ENCODE results near the gene INTS14. TPM values are rescaled to one million over a fixed set of nuclear protein-coding genes. Genes with fewer than 3 reads are reported as not detected.

INTS14 gene
- total RNA-seq, 1 experiment from 2014 or later, result 28.3 TPM

DNA sequence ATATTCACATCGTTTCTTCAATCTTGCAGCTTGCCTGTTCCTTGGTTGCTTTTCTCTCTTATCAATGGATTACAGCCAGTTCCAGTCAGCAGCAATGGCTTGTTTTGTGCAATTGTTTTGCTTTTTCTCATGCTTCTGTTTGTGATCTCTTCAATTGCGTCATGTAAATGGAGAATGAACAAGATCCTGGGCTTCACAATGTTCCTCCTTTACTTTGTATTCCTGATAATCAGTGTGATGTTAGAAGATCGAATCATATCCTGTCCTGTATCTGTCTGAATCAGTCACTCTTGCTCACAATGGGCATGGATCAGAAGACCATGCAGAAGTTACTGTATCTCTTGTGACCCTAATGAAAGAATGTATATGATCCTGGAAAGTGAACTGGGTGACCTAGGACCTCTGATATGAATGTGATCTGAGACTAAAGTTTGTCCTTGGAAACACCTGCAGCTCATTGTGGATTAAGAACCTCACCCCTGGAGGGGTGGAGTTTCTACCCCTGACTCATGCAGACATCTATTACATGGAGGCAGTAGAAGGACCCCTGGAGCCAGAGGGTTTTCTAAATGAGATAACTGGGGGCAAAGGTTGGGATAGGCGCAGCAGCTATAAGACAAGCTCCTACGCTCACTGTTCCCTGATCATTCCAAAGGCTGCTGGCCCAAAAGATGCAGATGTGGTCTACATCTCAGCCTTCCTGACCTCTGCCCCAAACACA, 43.0 kb upstream of the INTS14 start (continued):
- TF ChIP-seq ERG (CRISPR knock-in tag; IDR thresholded peaks at IDR 0.05) (no peak), MYBL2 (CRISPR knock-in tag; IDR thresholded peaks at IDR 0.05) (no peak), MXD4 (CRISPR knock-in tag; IDR thresholded peaks at IDR 0.05; ENCODE audit: borderline replicate concordance) (no peak), ELF4 (CRISPR knock-in tag; IDR thresholded peaks at IDR 0.05; ENCODE audit: low read depth) (no peak)
- TF ChIP-seq, protein P1, sequence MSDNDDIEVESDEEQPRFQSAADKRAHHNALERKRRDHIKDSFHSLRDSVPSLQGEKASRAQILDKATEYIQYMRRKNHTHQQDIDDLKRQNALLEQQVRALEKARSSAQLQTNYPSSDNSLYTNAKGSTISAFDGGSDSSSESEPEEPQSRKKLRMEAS (CRISPR knock-in tag; IDR thresholded peaks at IDR 0.05), result no peak
- TF ChIP-seq, protein P2, sequence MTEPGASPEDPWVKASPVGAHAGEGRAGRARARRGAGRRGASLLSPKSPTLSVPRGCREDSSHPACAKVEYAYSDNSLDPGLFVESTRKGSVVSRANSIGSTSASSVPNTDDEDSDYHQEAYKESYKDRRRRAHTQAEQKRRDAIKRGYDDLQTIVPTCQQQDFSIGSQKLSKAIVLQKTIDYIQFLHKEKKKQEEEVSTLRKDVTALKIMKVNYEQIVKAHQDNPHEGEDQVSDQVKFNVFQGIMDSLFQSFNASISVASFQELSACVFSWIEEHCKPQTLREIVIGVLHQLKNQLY (CRISPR knock-in tag; IDR thresholded peaks at IDR 0.05), result no peak

DNA sequence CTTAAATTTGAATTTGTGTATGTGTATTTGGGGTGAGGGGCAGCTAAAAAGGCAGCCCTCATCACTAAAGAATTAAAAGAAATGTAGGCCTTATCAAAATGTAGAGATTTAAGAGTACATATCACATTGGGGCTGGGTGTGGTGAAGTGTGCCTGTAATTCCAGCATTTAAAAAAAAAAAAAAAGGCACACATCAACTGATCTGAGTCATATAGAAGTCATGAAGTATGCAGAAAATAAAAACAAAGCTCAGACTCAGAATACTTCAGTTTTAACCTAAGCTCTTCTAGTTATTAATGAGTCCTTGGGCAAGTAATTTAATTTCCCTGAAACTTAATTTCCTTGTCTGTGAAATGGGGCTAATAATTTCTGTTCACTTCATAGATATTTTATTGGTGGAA, 42.4 kb upstream of the INTS14 start:
- Mint-ChIP-seq H3K4me3 (no peak overlapping the region), H3K27ac (no peak overlapping the region), H3K4me1 (peaks cover 6% of the 10 kb centered on the region; the same call in 1 of the 2 replicates), H3K9me3 (no peaks in the 10 kb centered on the region), H3K27me3 (ENCODE audit: low read depth) (no peaks in the 10 kb centered on the region; the same call in 1 of the 2 replicates), H3K36me3 (no peaks in the 10 kb centered on the region)
- no peak for ATAC-seq
- ChIA-PET CTCF (interaction anchor here (1.2 kb wide), 1 partner anchor 16 kb away, joined by 3 read pairs; no protein-coding TSS in a partner anchor), POLR2A (no interaction called here)
- DNase-seq (ENCODE audit: low spot score), result no peak
- TF ChIP-seq GTF2I (CRISPR knock-in tag; conservative IDR thresholded peaks at IDR 0.05) (no peak), EMX1 (CRISPR knock-in tag; IDR thresholded peaks at IDR 0.05) (no peak), ZNF317 (CRISPR knock-in tag; IDR thresholded peaks at IDR 0.05; ENCODE audit: borderline replicate concordance, low read depth) (no peak), ZNF532 (CRISPR knock-in tag; IDR thresholded peaks at IDR 0.05; ENCODE audit: borderline replicate concordance) (no peak), USF1 (CRISPR knock-in tag; IDR thresholded peaks at IDR 0.05) (no peak), NFATC4 (CRISPR knock-in tag; IDR thresholded peaks at IDR 0.05) (no peak), MYBL2 (CRISPR knock-in tag; IDR thresholded peaks at IDR 0.05) (no peak), RORB (CRISPR knock-in tag; IDR thresholded peaks at IDR 0.05) (no peak), NFYB (CRISPR knock-in tag; conservative IDR thresholded peaks at IDR 0.05; ENCODE audit: low read depth) (no peak), TP53 (CRISPR knock-in tag; IDR thresholded peaks at IDR 0.05) (no peak)
- TF ChIP-seq, protein P3, sequence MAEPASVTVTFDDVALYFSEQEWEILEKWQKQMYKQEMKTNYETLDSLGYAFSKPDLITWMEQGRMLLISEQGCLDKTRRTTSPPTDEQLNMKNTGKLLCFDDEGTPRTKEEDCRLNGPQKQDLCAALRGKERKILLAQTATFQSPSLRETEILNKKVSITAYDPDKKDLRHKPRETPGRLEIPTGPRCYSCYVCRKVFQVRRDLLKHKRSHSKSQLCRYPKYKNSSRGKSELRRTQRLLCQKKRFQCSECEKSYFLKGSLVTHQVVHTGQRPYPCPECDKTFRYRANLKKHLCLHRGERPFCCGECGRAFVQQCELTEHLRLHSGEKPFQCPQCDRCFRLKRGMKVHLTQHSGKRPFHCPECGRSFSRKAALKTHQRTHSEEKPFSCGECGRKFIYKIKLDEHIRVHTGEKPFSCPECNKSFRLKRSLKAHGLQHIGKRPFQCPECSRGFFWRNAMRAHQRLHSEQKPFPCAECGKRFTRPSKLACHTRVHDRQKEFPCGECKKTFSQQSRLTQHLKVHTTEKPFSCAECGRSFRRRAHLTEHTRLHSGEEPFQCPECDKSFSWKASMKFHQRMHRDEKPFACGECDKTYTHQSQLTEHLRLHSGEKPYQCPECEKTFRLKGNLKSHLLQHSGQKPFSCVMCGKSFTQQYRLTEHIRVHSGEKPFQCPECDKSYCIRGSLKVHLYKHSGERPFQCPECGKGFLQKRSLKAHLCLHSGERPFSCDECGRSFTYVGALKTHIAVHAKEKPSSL (CRISPR knock-in tag; conservative IDR thresholded peaks at IDR 0.05), result no peak
- TF ChIP-seq, protein P2 (CRISPR knock-in tag; IDR thresholded peaks at IDR 0.05), result no peak
- TF ChIP-seq, protein P4, sequence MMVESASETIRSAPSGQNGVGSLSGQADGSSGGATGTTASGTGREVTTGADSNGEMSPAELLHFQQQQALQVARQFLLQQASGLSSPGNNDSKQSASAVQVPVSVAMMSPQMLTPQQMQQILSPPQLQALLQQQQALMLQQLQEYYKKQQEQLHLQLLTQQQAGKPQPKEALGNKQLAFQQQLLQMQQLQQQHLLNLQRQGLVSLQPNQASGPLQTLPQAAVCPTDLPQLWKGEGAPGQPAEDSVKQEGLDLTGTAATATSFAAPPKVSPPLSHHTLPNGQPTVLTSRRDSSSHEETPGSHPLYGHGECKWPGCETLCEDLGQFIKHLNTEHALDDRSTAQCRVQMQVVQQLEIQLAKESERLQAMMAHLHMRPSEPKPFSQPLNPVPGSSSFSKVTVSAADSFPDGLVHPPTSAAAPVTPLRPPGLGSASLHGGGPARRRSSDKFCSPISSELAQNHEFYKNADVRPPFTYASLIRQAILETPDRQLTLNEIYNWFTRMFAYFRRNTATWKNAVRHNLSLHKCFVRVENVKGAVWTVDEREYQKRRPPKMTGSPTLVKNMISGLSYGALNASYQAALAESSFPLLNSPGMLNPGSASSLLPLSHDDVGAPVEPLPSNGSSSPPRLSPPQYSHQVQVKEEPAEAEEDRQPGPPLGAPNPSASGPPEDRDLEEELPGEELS (CRISPR knock-in tag; IDR thresholded peaks at IDR 0.05), result no peak
- TF ChIP-seq, protein P5, sequence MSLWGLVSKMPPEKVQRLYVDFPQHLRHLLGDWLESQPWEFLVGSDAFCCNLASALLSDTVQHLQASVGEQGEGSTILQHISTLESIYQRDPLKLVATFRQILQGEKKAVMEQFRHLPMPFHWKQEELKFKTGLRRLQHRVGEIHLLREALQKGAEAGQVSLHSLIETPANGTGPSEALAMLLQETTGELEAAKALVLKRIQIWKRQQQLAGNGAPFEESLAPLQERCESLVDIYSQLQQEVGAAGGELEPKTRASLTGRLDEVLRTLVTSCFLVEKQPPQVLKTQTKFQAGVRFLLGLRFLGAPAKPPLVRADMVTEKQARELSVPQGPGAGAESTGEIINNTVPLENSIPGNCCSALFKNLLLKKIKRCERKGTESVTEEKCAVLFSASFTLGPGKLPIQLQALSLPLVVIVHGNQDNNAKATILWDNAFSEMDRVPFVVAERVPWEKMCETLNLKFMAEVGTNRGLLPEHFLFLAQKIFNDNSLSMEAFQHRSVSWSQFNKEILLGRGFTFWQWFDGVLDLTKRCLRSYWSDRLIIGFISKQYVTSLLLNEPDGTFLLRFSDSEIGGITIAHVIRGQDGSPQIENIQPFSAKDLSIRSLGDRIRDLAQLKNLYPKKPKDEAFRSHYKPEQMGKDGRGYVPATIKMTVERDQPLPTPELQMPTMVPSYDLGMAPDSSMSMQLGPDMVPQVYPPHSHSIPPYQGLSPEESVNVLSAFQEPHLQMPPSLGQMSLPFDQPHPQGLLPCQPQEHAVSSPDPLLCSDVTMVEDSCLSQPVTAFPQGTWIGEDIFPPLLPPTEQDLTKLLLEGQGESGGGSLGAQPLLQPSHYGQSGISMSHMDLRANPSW (CRISPR knock-in tag; conservative IDR thresholded peaks at IDR 0.05; ENCODE audit: low read depth), result no peak
